Esophagus squamous epithelium (tissue), 5 donors: ENCODE results near the gene APBA2. TPM values are rescaled to one million over a fixed set of nuclear protein-coding genes. Genes with fewer than 3 reads are reported as not detected.

Source experiments
- DNase-seq: peaks from one replicate; lab custom pipeline; 2025; lab: John Stamatoyannopoulos, UW
- H3K27ac ChIP-seq, 4 donors: fragments of 200-600 bp; sonication (generic); one replicate each; pipeline ENCODE4 v1.5.1; 2016 to 2019; ENCODE audit warnings: mild to moderate bottlenecking in 1 of 4
- H3K27me3 ChIP-seq, 4 donors: fragments of 200-600 bp; sonication (generic); 1 replicate in 3 of 4; 2 replicates in 1 of 4; pipeline versions ENCODE4 v1.5.1 to v1.6.0; 2017 to 2021; ENCODE audit warnings: antibody characterized with exemption in 1 of 4
- H3K36me3 ChIP-seq, 3 donors: fragments of 200-600 bp; sonication (generic); one replicate each; pipeline ENCODE4 v1.5.1; 2016 to 2019
- H3K4me1 ChIP-seq, 3 donors: fragments of 200-600 bp; sonication (generic); one replicate each; pipeline ENCODE4 v1.5.1; 2017 to 2019
- H3K4me3 ChIP-seq, 4 donors: fragments of 200-600 bp; sonication (generic); 1 replicate in 3 of 4; 2 replicates in 1 of 4; pipeline ENCODE4 v1.5.1; 2016 to 2019; ENCODE audit warnings: mild to moderate bottlenecking in 2 of 4, moderate library complexity in 1 of 4
- H3K9me3 ChIP-seq, 3 donors: fragments of 200-600 bp; sonication (generic); one replicate each; pipeline ENCODE4 v1.5.1; 2016 to 2019
- CTCF ChIP-seq, 6 experiments: fragments of 450-650 bp in 4 of 6; fragments of 200-600 bp in 2 of 6; sonication (generic) in 2 of 6; IDR thresholded peaks; one replicate each; pipeline ENCODE4 v1.5.1; 2016 to 2019; ENCODE audit warnings: antibody characterized with exemption in 6 of 6, mild to moderate bottlenecking in 4 of 6, moderate library complexity in 4 of 6
- POLR2A ChIP-seq, 4 donors: fragments of 450-650 bp; IDR thresholded peaks; one replicate each; pipeline ENCODE4 v1.6.1; 2017; ENCODE audit warnings: antibody characterized with exemption in 4 of 4, mild to moderate bottlenecking in 4 of 4, moderate library complexity in 3 of 4
- WGBS, 2 donors: methylation state at CpG; one replicate each; pipeline ENCODE4 v1.1.5; 2018; 5-methylcytosine and 5-hydroxymethylcytosine counted together
- intact Hi-C: fragments of 100-400 bp; cut with DNase I; formaldehyde crosslinking; loops from one replicate; pipeline ENCODE4 v1.15.0; 2022
- total RNA-seq, 4 donors: library from RNA; depleted of rRNA; stranded (reverse); fragments of >200 nt; gene quantifications; one replicate each; pipeline ENCODE4 v1.1.0, GENCODE V29; 2016
- donor health status: DM: yes; HTN: yes; CAD: no.

Gene APBA2
- total RNA-seq, 4 donors from 2014 or later: 0.82 to 9.9 (median 1.6) TPM

GRCh38 chr15:28979208-28979841 is 93.6 kb downstream of the APBA2 start:
- no peaks in the 10 kb centered on the region for H3K36me3 ChIP-seq
- intact Hi-C loops: no loop called here
- no peaks in the 10 kb centered on the region for H3K27me3 ChIP-seq
- H3K4me3 ChIP-seq: no peak overlapping the region
- TF ChIP-seq CTCF (IDR thresholded peaks at IDR 0.05) (no peak), POLR2A (IDR thresholded peaks at IDR 0.05) (no peak)
- no peak overlapping the region for H3K27ac ChIP-seq
- no peak for DNase-seq
- H3K9me3 ChIP-seq: peaks cover 0 to 3% (median 0%) of the 10 kb centered on the region in 3 donors
- WGBS, 2 donors: 54 to 62% methylated on average over 7 of the region's 13 CpGs
- peaks cover 0 to 4% (median 0%) of the 10 kb centered on the region in 3 donors for H3K4me1 ChIP-seq

GRCh38 chr15:28980709-28981350 is 95.1 kb downstream of the APBA2 start:
- no peaks in the 10 kb centered on the region for H3K27me3 ChIP-seq
- H3K4me1 ChIP-seq: peaks cover 0 to 7% (median 0%) of the 10 kb centered on the region in 3 donors
- WGBS, 2 donors: 50 to 58% methylated on average over 3 of the region's 3 CpGs
- H3K4me3 ChIP-seq: no peak overlapping the region
- no peaks in the 10 kb centered on the region for H3K36me3 ChIP-seq
- no peak overlapping the region for H3K27ac ChIP-seq
- intact Hi-C loops: no loop called here
- no peak for DNase-seq
- TF ChIP-seq POLR2A (IDR thresholded peaks at IDR 0.05): no peak
- TF ChIP-seq CTCF (IDR thresholded peaks at IDR 0.05): no peak
- peaks cover 0 to 3% (median 0%) of the 10 kb centered on the region in 3 donors for H3K9me3 ChIP-seq

DNA sequence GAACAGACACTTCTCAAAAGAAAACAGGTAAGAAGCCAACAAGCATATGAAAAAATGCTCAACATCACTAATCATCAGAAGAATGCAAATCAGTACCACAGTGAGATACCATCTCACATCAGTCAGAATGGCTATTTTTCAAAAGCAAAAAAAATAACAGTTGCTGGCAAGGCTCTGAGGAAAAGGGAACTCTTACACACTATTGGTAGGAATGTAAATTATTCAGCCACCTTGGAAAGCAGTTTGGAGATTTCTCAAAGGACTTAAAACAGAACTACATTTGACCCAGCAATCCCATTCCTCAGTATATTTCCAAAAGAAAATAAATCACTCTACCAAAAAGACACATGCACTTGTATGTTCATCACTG is 95.6 kb downstream of the APBA2 start:
- peaks cover 0 to 3% (median 0%) of the 10 kb centered on the region in 3 donors for H3K9me3 ChIP-seq
- H3K27me3 ChIP-seq: no peaks in the 10 kb centered on the region
- intact Hi-C loops: no loop called here
- no peaks in the 10 kb centered on the region for H3K36me3 ChIP-seq
- no peak overlapping the region for H3K27ac ChIP-seq
- peaks cover 0 to 9% (median 0%) of the 10 kb centered on the region in 3 donors for H3K4me1 ChIP-seq
- TF ChIP-seq CTCF (IDR thresholded peaks at IDR 0.05) (no peak), POLR2A (IDR thresholded peaks at IDR 0.05) (no peak)
- no peak overlapping the region for H3K4me3 ChIP-seq
- DNase-seq: no peak

DNA sequence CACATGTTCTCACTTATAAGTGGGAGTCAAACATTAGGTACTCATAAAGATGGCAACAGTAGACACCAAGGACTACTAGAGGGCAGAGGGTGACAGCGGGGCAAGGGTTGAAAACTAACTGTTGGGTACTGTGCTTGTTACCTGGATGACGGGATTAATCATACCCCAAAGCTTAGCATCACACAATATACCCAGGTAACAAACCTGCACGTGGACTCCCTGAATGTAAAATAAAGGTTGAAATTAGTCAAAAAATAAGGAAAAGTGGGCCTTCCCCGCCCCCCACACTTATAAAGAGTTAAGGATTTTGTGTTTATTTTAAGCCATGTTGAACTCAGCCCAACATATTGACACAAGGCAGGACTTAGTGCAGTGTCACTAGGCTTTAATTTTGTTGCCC is 96.1 kb downstream of the APBA2 start:
- peaks cover 0 to 9% (median 0%) of the 10 kb centered on the region in 3 donors for H3K4me1 ChIP-seq
- no peak overlapping the region for H3K4me3 ChIP-seq
- intact Hi-C loops: no loop called here
- no peak overlapping the region for H3K27ac ChIP-seq
- TF ChIP-seq CTCF (IDR thresholded peaks at IDR 0.05): no peak
- TF ChIP-seq POLR2A (IDR thresholded peaks at IDR 0.05): no peak
- no peak for DNase-seq
- peaks cover 0 to 3% (median 0%) of the 10 kb centered on the region in 3 donors for H3K9me3 ChIP-seq
- H3K27me3 ChIP-seq: no peaks in the 10 kb centered on the region
- WGBS, 2 donors: 72 to 75% methylated on average over 4 of the region's 4 CpGs
- H3K36me3 ChIP-seq: no peaks in the 10 kb centered on the region

GRCh38 chr15:28982886-28983285 is 97.1 kb downstream of the APBA2 start:
- Histone ChIP-seq H3K27ac (no peak overlapping the region), H3K9me3 (peaks cover 0 to 3% (median 0%) of the 10 kb centered on the region in 3 donors), H3K4me3 (no peak overlapping the region), H3K4me1 (peaks cover 0 to 5% (median 0%) of the 10 kb centered on the region in 3 donors), H3K27me3 (no peaks in the 10 kb centered on the region), H3K36me3 (no peaks in the 10 kb centered on the region)
- no peak for DNase-seq
- intact Hi-C loops: no loop called here
- WGBS, 2 donors: 87 to 97% methylated on average over 6 of the region's 6 CpGs
- TF ChIP-seq POLR2A (IDR thresholded peaks at IDR 0.05) (no peak), CTCF (IDR thresholded peaks at IDR 0.05) (no peak)
